Stimulated activated CD8-positive, alpha-beta memory T cell treated with anti-CD3 and anti-CD28 coated beads, Interleukin-15, amount 100 ng/mL, for 48 hours (primary cell): ENCODE data around the gene OR4N2.
"Not testable (repeated sequence)": the region's sequence is repeated elsewhere in the genome, so short reads cannot be mapped to it uniquely, and the experiment has no call there.

Experiments
- DNase-seq, 2 donors: peaks; one replicate each; pipeline ENCODE4 v3.0.0-alpha.2; 2020; ENCODE audit warnings: low read depth in 2 of 2

OR4N2 gene

GRCh38 chr14:19803470-19803869 is at the start of gene OR4N2:
Gene OR4N2 (plus strand): TSS chr14:19803770. CDS start chr14:19827449, 23,679 bp downstream.
- not testable (repeated sequence) for DNase-seq

GRCh38 chr14:19754172-19754571 is 49.4 kb upstream of the OR4N2 start:
- no peak for DNase-seq

- not testable (repeated sequence) for DNase-seq
Observed at GRCh38 chr14:19771491-19771890, 32.1 kb upstream of the OR4N2 start.

- DNase-seq: no peak
Observed at GRCh38 chr14:19771895-19772430, 31.6 kb upstream of the OR4N2 start.

GRCh38 chr14:19772454-19772853 is 31.1 kb upstream of the OR4N2 start:
- not testable (repeated sequence) for DNase-seq

GRCh38 chr14:19773204-19773603 is 30.4 kb upstream of the OR4N2 start, which contains the start of gene OR4M1:
Gene OR4M1 (plus strand): TSS chr14:19773504. CDS start chr14:19780323, 6,819 bp downstream.
- DNase-seq: not testable (repeated sequence)

GRCh38 chr14:19775587-19775986 is 28.0 kb upstream of the OR4N2 start:
- DNase-seq: no peak

- DNase-seq: not testable (repeated sequence)
Observed at GRCh38 chr14:19785848-19786247, 17.7 kb upstream of the OR4N2 start.

GRCh38 chr14:19787318-19787717 is 16.3 kb upstream of the OR4N2 start:
- not testable (repeated sequence) for DNase-seq

- not testable (repeated sequence) for DNase-seq
Observed at GRCh38 chr14:19788150-19788549, 15.4 kb upstream of the OR4N2 start.

GRCh38 chr14:19796520-19797108 is 7.0 kb upstream of the OR4N2 start:
- DNase-seq: not testable (repeated sequence)

- DNase-seq: no peak
Observed at GRCh38 chr14:19799880-19800279, 3.7 kb upstream of the OR4N2 start.

GRCh38 chr14:19800282-19801117 is 3.1 kb upstream of the OR4N2 start:
- DNase-seq: no peak

GRCh38 chr14:19801118-19801464 is 2.5 kb upstream of the OR4N2 start:
- DNase-seq: no peak

- DNase-seq: not testable (repeated sequence)
Observed at GRCh38 chr14:19813171-19813920, 9.8 kb downstream of the OR4N2 start.

GRCh38 chr14:19819879-19820278 is 16.3 kb downstream of the OR4N2 start:
- not testable (repeated sequence) for DNase-seq

- DNase-seq: not testable (repeated sequence)
Observed at GRCh38 chr14:19821016-19821415, 17.4 kb downstream of the OR4N2 start.

- DNase-seq: no peak
Observed at GRCh38 chr14:19823178-19823577, 19.6 kb downstream of the OR4N2 start.

- DNase-seq: no peak
Observed at GRCh38 chr14:19823765-19824164, 20.2 kb downstream of the OR4N2 start.

- DNase-seq: not testable (repeated sequence)
Observed at GRCh38 chr14:19827626-19828244, 24.2 kb downstream of the OR4N2 start.

GRCh38 chr14:19828314-19828713 is 24.7 kb downstream of the OR4N2 start:
- DNase-seq: no peak
